Lower leg skin (tissue), 4 donors: ENCODE data around the gene PDZD2. TPM values are rescaled to one million over a fixed set of nuclear protein-coding genes. Genes with fewer than 3 reads are reported as not detected.

ENCODE experiments used
- DNase-seq, 2 donors: peaks; one replicate each; pipeline ENCODE4 v3.0.0-alpha.2; 2019; ENCODE audit warnings: low spot score in 2 of 2
- H3K4me3 ChIP-seq: fragments of 200-600 bp; sonication (generic); 2 replicates; pipeline ENCODE4 v1.5.1; 2017; ENCODE audit warnings: mild to moderate bottlenecking, low read depth; ENCODE audit not compliant: poor library complexity, severe bottlenecking
- CTCF ChIP-seq, 3 donors: fragments of 450-650 bp; IDR thresholded peaks; one replicate each; pipeline ENCODE4 v1.5.1; 2016; ENCODE audit warnings: antibody characterized with exemption in 3 of 3, mild to moderate bottlenecking in 3 of 3, moderate library complexity in 2 of 3
- POLR2A ChIP-seq, 2 donors: fragments of 450-650 bp; IDR thresholded peaks; one replicate each; pipeline ENCODE4 v1.6.1; 2016 to 2017; ENCODE audit warnings: antibody characterized with exemption in 2 of 2, mild to moderate bottlenecking in 1 of 2, moderate library complexity in 1 of 2
- WGBS, 2 donors: methylation state at CpG; one replicate each; pipeline ENCODE4 v1.1.5; 2018; 5-methylcytosine and 5-hydroxymethylcytosine counted together
- intact Hi-C: fragments of 100-400 bp; cut with DNase I; formaldehyde crosslinking; loops from one replicate; pipeline ENCODE4 v1.15.0; 2023; ENCODE audit warnings: low total_unique reads
- total RNA-seq, 4 donors: library from RNA; depleted of rRNA; stranded (reverse); fragments of >200 nt; gene quantifications; one replicate each; pipeline ENCODE4 v1.1.0, GENCODE V29; 2016

The PDZD2 gene
- total RNA-seq, 4 donors from 2014 or later: 102 to 150 (median 116) TPM

GRCh38 chr5:31954091-31954490 lies 315.2 kb downstream of the PDZD2 start:
- intact Hi-C loops: no loop called here
- WGBS, 2 donors: 59 to 65% methylated on average over 3 of the region's 3 CpGs
- H3K4me3 ChIP-seq: no peak overlapping the region
- DNase-seq: no peak
- no peak for TF ChIP-seq POLR2A (IDR thresholded peaks at IDR 0.05)
- TF ChIP-seq CTCF (IDR thresholded peaks at IDR 0.05): no peak

- H3K4me3 ChIP-seq: no peak overlapping the region
- TF ChIP-seq POLR2A (IDR thresholded peaks at IDR 0.05) (no peak), CTCF (IDR thresholded peaks at IDR 0.05) (no peak)
- DNase-seq: no peak
- WGBS, 2 donors: 91 to 93% methylated on average over 9 of the region's 9 CpGs
- intact Hi-C loops: no loop called here
Observed at GRCh38 chr5:31957151-31957550, 318.2 kb downstream of the PDZD2 start.

GRCh38 chr5:31962351-31962751 lies 323.4 kb downstream of the PDZD2 start:
- no peak for DNase-seq
- TF ChIP-seq POLR2A (IDR thresholded peaks at IDR 0.05) (no peak), CTCF (IDR thresholded peaks at IDR 0.05) (no peak)
- 33 to 36% methylated on average over 6 of the region's 6 CpGs for WGBS, 2 donors
- H3K4me3 ChIP-seq: no peak overlapping the region
- intact Hi-C loops: no loop called here

- TF ChIP-seq CTCF (IDR thresholded peaks at IDR 0.05): no peak
- TF ChIP-seq POLR2A (IDR thresholded peaks at IDR 0.05): no peak
- WGBS, 2 donors: 14 to 19% methylated on average over 3 of the region's 3 CpGs
- H3K4me3 ChIP-seq: no peak overlapping the region
- intact Hi-C loops: no loop called here
- DNase-seq: no peak
Observed at GRCh38 chr5:31962871-31963307, 324.0 kb downstream of the PDZD2 start.

- H3K4me3 ChIP-seq: no peak overlapping the region
- TF ChIP-seq CTCF (IDR thresholded peaks at IDR 0.05): no peak
- TF ChIP-seq POLR2A (IDR thresholded peaks at IDR 0.05): no peak
- no peak for DNase-seq
- intact Hi-C loops: no loop called here
- WGBS, 2 donors: 57 to 69% methylated on average over 13 of the region's 13 CpGs
Observed at GRCh38 chr5:31963358-31964006, 324.6 kb downstream of the PDZD2 start.

GRCh38 chr5:31964007-31964360 lies 325.1 kb downstream of the PDZD2 start:
- no peak for DNase-seq
- TF ChIP-seq CTCF (IDR thresholded peaks at IDR 0.05) (no peak), POLR2A (IDR thresholded peaks at IDR 0.05) (no peak)
- intact Hi-C loops: no loop called here
- no peak overlapping the region for H3K4me3 ChIP-seq
- 80 to 81% methylated on average over 2 of the region's 2 CpGs for WGBS, 2 donors
